ENCODE measurements around the gene ZNF280B.

GRCh38 chr22:22508274-22509176, at the start of gene ZNF280B:
- peak in 1 of 2 donors; percentile 22 for TF ChIP-seq POLR2A (IDR thresholded peaks at IDR 0.05)
- TF ChIP-seq, protein P1, sequence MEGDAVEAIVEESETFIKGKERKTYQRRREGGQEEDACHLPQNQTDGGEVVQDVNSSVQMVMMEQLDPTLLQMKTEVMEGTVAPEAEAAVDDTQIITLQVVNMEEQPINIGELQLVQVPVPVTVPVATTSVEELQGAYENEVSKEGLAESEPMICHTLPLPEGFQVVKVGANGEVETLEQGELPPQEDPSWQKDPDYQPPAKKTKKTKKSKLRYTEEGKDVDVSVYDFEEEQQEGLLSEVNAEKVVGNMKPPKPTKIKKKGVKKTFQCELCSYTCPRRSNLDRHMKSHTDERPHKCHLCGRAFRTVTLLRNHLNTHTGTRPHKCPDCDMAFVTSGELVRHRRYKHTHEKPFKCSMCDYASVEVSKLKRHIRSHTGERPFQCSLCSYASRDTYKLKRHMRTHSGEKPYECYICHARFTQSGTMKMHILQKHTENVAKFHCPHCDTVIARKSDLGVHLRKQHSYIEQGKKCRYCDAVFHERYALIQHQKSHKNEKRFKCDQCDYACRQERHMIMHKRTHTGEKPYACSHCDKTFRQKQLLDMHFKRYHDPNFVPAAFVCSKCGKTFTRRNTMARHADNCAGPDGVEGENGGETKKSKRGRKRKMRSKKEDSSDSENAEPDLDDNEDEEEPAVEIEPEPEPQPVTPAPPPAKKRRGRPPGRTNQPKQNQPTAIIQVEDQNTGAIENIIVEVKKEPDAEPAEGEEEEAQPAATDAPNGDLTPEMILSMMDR (IDR thresholded peaks at IDR 0.05), result peak in 3 of 4 experiments; percentile 14 to 45 (median 27)

Data from uterus (tissue), 2 donors.